ENCODE measurements around the gene TMCO1. TPM values are rescaled to one million over a fixed set of nuclear protein-coding genes. Genes with fewer than 3 reads are reported as not detected.

Gene TMCO1
- total and polyA plus RNA-seq, 2 of the 13 experiments (the other 11 are each of a cell fraction or from before 2014, with no cell fraction given), result 106 to 119 TPM

DNA sequence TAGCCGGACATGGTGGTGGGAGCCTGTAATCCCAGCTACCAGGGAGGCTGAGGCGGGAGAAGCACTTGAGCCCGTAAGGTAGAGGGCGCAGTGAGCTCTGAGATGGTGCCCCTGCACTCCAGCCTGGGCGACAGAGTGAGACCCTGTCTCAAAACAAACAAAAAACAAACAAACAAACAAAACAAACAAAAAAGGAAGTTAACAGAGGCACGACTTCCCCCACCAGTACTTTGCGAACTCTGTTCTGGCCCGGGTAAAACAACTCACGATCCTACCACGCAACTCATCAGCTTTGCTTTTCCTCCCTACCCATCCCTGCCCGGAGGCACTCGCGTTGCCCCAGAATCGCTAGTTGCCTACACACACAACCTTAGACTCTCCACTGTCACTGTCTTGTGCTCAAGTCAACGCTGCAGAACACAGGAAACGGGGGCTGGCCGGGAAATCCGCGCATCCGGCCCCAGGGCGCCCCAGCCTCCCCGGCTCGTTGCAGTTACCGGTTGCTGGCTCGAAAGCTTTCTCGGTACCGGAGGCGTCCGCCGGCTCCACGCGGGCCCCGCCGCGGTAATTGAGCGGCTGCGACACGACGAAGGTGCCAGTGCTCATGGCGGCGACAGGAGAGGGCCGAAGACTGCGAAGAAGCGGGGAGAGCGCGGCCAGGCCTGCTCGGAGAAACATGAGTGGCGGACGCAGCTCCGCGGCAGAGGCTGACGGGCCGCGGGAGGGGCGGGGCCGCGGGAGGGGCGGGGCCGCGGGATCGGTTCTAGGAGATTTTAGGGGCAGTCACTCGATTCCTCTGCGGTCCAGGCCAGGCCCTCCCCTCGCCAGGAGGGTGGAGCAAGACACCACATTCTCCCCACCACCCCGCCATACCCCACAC, 70.5 kb downstream of the TMCO1 start, which contains the start of gene ALDH9A1 (continued):
- TF ChIP-seq, protein P1, sequence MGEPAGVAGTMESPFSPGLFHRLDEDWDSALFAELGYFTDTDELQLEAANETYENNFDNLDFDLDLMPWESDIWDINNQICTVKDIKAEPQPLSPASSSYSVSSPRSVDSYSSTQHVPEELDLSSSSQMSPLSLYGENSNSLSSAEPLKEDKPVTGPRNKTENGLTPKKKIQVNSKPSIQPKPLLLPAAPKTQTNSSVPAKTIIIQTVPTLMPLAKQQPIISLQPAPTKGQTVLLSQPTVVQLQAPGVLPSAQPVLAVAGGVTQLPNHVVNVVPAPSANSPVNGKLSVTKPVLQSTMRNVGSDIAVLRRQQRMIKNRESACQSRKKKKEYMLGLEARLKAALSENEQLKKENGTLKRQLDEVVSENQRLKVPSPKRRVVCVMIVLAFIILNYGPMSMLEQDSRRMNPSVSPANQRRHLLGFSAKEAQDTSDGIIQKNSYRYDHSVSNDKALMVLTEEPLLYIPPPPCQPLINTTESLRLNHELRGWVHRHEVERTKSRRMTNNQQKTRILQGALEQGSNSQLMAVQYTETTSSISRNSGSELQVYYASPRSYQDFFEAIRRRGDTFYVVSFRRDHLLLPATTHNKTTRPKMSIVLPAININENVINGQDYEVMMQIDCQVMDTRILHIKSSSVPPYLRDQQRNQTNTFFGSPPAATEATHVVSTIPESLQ (CRISPR knock-in tag; conservative IDR thresholded peaks at IDR 0.05), result no peak
- TF ChIP-seq ZKSCAN5 (CRISPR knock-in tag; IDR thresholded peaks at IDR 0.05), result no peak
- TF ChIP-seq ZNF383 (CRISPR knock-in tag; IDR thresholded peaks at IDR 0.05; ENCODE audit: borderline replicate concordance), result no peak
- TF ChIP-seq MTA1 (CRISPR knock-in tag; IDR thresholded peaks at IDR 0.05; ENCODE audit: borderline replicate concordance), result no peak
- TF ChIP-seq, protein P2, sequence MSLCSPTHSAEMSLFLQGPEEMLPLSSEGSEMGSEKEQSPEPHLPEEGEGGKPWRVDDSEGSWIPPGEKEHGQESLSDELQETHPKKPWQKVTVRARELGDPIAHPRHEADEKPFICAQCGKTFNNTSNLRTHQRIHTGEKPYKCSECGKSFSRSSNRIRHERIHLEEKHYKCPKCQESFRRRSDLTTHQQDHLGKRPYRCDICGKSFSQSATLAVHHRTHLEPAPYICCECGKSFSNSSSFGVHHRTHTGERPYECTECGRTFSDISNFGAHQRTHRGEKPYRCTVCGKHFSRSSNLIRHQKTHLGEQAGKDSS (CRISPR knock-in tag; IDR thresholded peaks at IDR 0.05; ENCODE audit: borderline replicate concordance, low read depth), result no peak
- TF ChIP-seq, protein P3, sequence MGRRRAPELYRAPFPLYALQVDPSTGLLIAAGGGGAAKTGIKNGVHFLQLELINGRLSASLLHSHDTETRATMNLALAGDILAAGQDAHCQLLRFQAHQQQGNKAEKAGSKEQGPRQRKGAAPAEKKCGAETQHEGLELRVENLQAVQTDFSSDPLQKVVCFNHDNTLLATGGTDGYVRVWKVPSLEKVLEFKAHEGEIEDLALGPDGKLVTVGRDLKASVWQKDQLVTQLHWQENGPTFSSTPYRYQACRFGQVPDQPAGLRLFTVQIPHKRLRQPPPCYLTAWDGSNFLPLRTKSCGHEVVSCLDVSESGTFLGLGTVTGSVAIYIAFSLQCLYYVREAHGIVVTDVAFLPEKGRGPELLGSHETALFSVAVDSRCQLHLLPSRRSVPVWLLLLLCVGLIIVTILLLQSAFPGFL (CRISPR knock-in tag; IDR thresholded peaks at IDR 0.05), result no peak
- TF ChIP-seq ZNF253 (CRISPR knock-in tag; IDR thresholded peaks at IDR 0.05; ENCODE audit: borderline replicate concordance), result no peak
- peak; percentile 70; the same call in 1 of the 2 replicates for TF ChIP-seq ETV6 (CRISPR knock-in tag; conservative IDR thresholded peaks at IDR 0.05)
- TF ChIP-seq, protein P4, sequence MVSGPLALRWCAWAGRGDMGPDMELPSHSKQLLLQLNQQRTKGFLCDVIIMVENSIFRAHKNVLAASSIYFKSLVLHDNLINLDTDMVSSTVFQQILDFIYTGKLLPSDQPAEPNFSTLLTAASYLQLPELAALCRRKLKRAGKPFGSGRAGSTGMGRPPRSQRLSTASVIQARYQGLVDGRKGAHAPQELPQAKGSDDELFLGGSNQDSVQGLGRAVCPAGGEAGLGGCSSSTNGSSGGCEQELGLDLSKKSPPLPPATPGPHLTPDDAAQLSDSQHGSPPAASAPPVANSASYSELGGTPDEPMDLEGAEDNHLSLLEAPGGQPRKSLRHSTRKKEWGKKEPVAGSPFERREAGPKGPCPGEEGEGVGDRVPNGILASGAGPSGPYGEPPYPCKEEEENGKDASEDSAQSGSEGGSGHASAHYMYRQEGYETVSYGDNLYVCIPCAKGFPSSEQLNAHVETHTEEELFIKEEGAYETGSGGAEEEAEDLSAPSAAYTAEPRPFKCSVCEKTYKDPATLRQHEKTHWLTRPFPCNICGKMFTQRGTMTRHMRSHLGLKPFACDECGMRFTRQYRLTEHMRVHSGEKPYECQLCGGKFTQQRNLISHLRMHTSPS (CRISPR knock-in tag; IDR thresholded peaks at IDR 0.05; ENCODE audit: low read depth), result no peak
- TF ChIP-seq ZMYM3 (CRISPR knock-in tag; IDR thresholded peaks at IDR 0.05), result peak; percentile 78
- no peak for TF ChIP-seq ATRX (CRISPR knock-in tag; IDR thresholded peaks at IDR 0.05; ENCODE audit: borderline replicate concordance)
- peak; percentile 38; the same call in 1 of the 2 replicates for TF ChIP-seq SP4 (CRISPR knock-in tag; IDR thresholded peaks at IDR 0.05)
- TF ChIP-seq ZNF891 (CRISPR knock-in tag; IDR thresholded peaks at IDR 0.05), result no peak; the same call in none of the 2 replicates
- TF ChIP-seq ERF (CRISPR knock-in tag; IDR thresholded peaks at IDR 0.05), result peak; percentile 67; the same call in 1 of the 2 replicates
- TF ChIP-seq, protein P5, sequence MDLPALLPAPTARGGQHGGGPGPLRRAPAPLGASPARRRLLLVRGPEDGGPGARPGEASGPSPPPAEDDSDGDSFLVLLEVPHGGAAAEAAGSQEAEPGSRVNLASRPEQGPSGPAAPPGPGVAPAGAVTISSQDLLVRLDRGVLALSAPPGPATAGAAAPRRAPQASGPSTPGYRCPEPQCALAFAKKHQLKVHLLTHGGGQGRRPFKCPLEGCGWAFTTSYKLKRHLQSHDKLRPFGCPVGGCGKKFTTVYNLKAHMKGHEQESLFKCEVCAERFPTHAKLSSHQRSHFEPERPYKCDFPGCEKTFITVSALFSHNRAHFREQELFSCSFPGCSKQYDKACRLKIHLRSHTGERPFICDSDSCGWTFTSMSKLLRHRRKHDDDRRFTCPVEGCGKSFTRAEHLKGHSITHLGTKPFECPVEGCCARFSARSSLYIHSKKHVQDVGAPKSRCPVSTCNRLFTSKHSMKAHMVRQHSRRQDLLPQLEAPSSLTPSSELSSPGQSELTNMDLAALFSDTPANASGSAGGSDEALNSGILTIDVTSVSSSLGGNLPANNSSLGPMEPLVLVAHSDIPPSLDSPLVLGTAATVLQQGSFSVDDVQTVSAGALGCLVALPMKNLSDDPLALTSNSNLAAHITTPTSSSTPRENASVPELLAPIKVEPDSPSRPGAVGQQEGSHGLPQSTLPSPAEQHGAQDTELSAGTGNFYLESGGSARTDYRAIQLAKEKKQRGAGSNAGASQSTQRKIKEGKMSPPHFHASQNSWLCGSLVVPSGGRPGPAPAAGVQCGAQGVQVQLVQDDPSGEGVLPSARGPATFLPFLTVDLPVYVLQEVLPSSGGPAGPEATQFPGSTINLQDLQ (CRISPR knock-in tag; IDR thresholded peaks at IDR 0.05), result 0 out of 2 replicates have a peak, but pooled peaks have one; percentile 69
- TF ChIP-seq, protein P6, sequence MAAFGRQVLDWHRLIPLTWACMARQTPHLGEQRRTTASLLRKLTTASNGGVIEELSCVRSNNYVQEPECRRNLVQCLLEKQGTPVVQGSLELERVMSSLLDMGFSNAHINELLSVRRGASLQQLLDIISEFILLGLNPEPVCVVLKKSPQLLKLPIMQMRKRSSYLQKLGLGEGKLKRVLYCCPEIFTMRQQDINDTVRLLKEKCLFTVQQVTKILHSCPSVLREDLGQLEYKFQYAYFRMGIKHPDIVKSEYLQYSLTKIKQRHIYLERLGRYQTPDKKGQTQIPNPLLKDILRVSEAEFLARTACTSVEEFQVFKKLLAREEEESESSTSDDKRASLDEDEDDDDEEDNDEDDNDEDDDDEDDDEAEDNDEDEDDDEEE (CRISPR knock-in tag; IDR thresholded peaks at IDR 0.05), result peak; percentile 96
- TF ChIP-seq FOXC1 (CRISPR knock-in tag; IDR thresholded peaks at IDR 0.05; ENCODE audit: borderline replicate concordance), result peak; percentile 61
- no peak for TF ChIP-seq TAF15 (IDR thresholded peaks at IDR 0.05; ENCODE audit: low read depth, low read length, poor library complexity, severe bottlenecking)

Data from HepG2 (cell line).